HG03571 (cell line): ENCODE data around the gene TARDBP.
"Not testable (repeated sequence)": the region's sequence is repeated elsewhere in the genome, so short reads cannot be mapped to it uniquely, and the experiment has no call there.

Source experiments
- ATAC-seq: cut with Tn5 transposase; IDR thresholded peaks from one replicate; pipeline ENCODE4 v1.9.1; 2021; ENCODE audit not compliant: unreplicated experiment

TARDBP gene

GRCh38 chr1:11012260-11013159 lies at the start of gene TARDBP:
Gene TARDBP (plus strand): TSS chr1:11012654. CDS start chr1:11013728, 1,074 bp downstream.
- peak; percentile 88 for ATAC-seq

GRCh38 chr1:10965546-10966226 lies 46.8 kb upstream of the TARDBP start:
- no peak for ATAC-seq

- no peak for ATAC-seq
These were observed 45.4 kb upstream of the TARDBP start for GRCh38 chr1:10967090-10967489.

GRCh38 chr1:10968411-10968826 lies 44.0 kb upstream of the TARDBP start:
- ATAC-seq, result no peak

- ATAC-seq, result no peak
These were observed 43.0 kb upstream of the TARDBP start for GRCh38 chr1:10969267-10969970.

- no peak for ATAC-seq
These were observed 42.5 kb upstream of the TARDBP start for GRCh38 chr1:10969971-10970332.

- ATAC-seq, result no peak
These were observed 38.9 kb upstream of the TARDBP start for GRCh38 chr1:10973552-10973951.

- no peak for ATAC-seq
These were observed 38.2 kb upstream of the TARDBP start for GRCh38 chr1:10973956-10974881.

- ATAC-seq, result no peak
These were observed 36.7 kb upstream of the TARDBP start for GRCh38 chr1:10975567-10976326.

GRCh38 chr1:10978719-10979118 lies 33.7 kb upstream of the TARDBP start:
- ATAC-seq, result no peak

- no peak for ATAC-seq
These were observed 33.0 kb upstream of the TARDBP start for GRCh38 chr1:10979483-10979920.

- ATAC-seq, result no peak
These were observed 32.3 kb upstream of the TARDBP start for GRCh38 chr1:10980094-10980577.

- ATAC-seq, result no peak
These were observed 31.4 kb upstream of the TARDBP start for GRCh38 chr1:10980841-10981727.

- peak; percentile 10 for ATAC-seq
These were observed 25.9 kb upstream of the TARDBP start for GRCh38 chr1:10986525-10986890.

GRCh38 chr1:10987840-10988417 lies 24.5 kb upstream of the TARDBP start:
- ATAC-seq, result no peak

- no peak for ATAC-seq
These were observed 23.4 kb upstream of the TARDBP start for GRCh38 chr1:10989095-10989494.

- not testable (repeated sequence) for ATAC-seq
These were observed 22.4 kb upstream of the TARDBP start for GRCh38 chr1:10989920-10990516.

- no peak for ATAC-seq
These were observed 21.6 kb upstream of the TARDBP start for GRCh38 chr1:10990828-10991227.
